ENCODE results near the gene FXN.
A peak's percentile ranks its signal among the peaks of the same experiment; 100 is the strongest.
"Not testable (repeated sequence)": the region's sequence is repeated elsewhere in the genome, so short reads cannot be mapped to it uniquely, and the experiment has no call there.

The FXN gene

DNA sequence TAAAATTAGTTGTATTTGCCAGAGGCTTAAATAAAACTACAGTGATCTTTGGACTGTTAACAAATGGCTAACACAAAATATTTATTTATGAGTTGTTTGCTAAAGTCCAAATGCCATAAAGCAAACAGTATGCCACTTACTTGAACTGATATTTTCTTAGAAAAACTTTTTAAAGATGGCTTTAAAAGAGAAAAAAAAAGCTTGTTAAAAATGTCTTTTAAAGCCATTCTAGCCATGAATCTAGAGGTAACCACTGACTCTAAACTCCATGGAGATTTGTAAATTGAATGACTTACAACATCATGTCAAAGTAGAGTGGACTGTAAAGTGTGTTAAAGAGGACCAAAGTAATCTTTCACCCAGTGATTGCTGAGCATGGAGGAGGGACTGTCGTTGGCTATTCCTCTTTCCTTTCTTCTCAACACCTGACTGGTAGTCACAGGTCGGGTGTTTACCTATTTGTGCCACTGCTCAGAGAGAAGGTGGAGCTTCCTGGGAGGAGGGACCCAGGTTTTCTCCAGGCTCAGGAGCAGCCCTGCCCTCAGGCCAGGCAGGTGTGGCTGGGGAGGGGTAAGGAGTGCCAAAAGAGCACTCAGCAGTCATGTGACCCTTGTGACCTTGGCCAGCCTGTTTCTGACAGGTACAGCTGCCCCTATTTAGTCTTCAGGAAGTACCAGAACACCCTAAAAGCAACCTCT lies 69.4 kb downstream of the FXN start:
- no peak for DNase-seq (ENCODE audit: low spot score)

DNA sequence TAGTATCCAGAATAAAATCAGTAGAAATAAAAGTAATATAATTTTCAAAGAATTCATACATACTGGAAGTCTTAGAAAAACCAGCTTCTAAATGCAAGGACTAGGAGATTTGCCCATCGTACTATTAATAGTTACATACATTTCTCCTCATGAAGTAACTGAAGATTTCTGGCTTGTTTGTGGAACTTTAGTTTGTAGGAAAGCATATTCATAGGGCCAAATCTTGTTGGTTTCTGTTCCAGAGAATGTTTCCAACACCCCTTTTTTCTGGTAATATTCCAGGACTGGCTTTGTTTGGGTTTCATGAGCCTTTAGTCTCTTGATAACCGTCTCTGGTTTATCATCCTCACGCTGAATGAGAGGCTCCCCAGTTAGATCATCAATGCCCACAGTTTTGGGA lies 72.2 kb downstream of the FXN start:
- DNase-seq (ENCODE audit: low spot score), result no peak

DNA sequence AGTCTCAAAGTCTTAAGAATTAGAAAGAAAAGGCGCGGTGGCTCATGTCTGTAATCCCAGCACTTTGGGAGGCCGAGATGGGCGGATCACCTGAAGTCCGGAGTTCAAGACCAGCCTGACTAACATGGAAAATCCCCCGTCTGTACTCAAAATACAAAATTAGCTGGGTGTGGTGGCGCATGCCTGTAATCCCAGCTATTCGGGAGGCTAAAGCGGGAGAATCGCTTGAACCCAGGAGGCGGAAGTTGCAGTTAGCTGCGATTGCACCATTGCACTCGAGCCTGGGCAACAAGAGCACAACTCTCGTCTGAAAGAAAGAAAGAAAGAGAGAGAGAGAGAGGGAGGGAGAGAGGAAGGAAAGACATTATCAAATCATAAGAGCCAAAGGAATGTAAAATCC lies 73.2 kb downstream of the FXN start:
- not testable (repeated sequence) for DNase-seq (ENCODE audit: low spot score)

DNA sequence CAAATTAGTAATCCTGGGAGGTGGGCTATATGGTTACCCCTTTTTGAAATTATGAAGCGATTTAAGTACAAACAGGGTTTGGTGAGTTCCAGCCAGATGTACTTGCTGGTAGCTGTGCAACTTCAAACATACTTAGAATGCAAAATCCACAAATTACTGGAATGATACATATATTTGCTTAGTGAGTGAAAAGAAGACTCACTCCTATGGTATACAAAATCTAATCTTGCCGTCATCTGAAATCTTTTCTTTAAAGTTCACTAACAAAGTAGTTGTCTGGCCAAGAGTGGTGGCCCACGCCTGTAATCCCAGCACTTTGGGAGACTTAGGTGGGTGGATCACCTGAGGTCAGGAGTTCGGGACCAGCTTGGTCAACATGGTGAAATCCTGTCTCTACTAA lies 73.6 kb downstream of the FXN start:
- no peak for DNase-seq (ENCODE audit: low spot score)

DNA sequence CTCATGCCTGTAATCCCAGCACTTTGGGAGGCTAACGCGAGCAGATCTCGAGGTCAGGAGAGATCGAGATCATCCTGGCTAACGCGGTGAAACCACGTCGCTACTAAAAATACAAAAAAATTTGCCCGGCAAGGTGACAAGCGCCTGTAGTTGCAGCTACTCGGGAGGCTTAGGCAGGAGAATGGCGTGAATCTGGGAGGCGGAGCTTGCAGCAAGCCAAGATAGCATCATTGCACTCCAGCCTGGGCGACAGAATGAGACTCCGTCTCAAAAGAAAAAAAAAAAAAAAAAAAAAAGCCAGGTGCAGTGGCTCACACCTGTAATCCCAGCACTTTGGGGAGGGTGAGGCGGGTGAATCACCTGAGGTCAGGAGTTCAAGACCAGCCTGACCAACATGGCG lies 77.1 kb downstream of the FXN start:
- not testable (repeated sequence) for DNase-seq (ENCODE audit: low spot score)

DNA sequence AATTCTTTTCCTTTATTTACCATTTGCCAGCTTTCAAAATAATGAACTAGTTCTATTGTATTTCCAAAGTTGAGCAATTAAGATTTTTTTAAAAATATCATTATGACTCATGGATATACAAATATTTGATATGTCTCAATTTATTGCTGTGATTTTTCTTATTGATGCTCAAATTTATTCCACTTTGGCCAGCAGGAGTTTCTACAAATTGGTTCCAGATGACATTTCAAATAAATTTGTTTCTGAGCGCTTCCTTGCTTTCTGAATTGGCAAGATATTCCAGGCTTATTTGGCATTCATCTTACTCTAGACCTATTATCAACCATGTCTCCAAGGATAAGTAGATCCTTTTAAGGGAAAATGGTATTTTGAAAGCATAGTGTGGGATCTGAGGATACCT lies 80.1 kb downstream of the FXN start:
- DNase-seq (ENCODE audit: low spot score), result no peak

DNA sequence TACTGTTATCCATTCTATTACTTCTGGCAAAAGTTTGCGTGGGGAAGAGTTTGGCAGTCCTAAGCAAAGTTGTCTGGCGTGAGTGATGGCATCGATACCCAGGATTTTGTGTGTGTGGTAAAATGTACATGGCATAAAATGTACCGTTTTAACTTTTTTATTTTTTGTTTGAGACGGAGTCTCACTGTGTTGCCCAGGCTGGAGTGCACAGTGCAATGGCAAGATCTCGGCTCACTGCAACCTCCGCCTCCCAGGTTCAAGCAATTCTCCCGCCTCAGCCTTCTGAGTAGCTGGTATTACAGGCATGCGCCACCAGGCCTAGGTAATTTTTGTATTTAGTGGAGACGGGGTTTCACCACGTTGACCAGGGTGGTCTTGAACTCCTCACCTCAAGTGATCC lies 83.1 kb downstream of the FXN start:
- DNase-seq (ENCODE audit: low spot score), result no peak

DNA sequence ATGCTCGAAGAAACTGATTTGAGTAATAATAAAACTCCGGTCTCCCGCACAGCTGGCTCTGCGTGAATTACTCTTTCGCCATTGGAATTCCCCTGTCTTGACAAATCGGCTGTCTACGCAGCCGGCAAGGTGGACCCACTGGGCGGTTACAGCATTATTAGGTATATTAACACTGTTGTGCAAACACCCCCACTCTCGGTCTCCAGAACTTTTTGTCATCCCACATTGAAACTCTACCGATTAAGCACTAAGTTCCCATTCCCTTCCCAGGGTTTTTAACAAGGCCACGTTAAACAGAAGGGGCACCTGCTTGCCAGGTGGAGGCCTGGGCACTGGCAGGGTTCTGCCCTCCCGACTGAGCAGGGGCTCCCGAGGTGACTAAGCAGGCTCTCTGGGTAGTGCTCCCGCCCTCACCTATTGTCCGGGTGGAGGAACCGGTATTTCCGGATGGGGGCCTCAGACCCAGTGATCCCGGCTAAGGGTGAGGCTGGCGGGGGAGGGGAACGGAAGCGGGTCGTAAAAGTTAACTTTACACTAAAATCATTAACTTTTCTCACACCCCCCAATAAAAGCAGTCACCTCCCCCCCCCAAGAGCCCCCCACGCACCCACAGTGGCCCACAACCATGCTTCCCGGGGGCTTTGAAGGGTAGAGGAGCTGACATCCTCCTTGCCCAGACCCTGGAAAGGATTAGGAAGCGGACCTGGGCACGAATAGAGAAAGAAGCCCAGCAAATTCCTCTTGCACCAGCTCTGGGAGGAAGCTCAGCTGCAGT lies 85.0 kb downstream of the FXN start:
- no peak for DNase-seq (ENCODE audit: low spot score)

DNA sequence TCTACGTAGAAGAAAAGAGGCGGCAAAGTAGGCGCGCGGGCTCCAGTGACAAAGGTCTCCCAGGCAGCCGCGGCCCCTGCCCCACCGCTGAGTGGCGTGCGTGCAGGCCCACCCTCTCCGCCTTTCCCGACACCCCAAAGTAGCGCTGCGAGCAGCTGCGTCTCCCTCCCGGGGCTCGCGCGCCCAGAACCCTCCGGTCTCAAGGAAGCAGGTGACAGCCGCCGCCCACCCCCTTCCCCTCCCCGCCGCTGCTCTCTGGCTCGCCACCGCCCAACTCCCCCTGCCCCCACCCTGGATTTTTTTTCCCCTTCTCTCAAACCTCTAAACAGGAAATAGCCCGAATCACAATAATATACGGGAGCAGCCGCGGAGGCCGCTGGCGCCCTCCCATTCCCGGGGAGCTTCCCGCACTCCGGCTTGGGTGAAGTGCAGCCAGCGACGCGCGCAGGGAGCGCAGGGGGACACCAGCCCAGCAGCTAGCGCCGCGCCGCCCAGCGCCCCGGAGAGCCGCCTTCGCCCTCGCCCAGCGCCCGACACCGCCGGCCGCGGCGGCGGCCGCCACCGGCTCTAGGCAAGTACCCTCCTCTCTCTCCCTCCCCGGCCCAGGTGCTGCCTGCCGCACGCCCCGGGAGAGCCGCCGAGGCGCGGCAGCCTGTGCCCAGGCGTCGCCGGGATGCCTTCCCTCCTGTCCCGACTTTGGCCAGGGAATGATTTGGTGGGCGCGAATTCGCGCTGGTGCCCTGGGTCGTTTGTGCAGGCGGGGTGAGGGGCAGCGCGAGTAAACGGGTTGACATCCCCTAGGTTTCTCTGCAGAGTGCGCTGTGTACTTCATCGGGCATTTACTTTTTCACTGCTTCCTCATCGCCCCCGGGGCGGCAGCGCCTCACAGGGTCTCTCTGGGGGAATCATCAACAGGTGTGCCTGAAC lies 85.9 kb downstream of the FXN start:
- DNase-seq (ENCODE audit: low spot score), result peak; percentile 5

DNA sequence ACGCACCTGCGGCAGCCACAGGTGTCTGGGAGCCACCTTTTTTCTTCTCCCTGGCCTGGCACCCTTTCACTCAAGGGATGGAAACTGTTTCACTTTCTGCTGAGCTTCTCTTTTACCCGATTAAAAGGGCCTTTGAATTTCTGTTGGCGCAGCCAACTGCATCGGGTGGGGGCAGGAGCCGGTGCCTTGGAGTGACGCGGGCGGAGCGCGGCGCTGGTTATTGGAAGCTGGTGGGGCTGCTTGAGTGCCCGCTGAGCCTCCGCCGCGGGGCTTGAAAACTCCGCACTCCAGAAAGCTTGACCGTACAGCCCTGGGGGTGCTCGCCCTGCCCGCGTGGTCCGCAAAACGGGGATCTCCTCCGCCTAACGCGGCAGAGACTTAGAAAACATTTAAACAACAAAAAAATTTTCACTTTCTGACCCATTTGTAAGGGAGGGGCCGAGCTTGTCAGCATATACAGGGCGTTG lies 86.6 kb downstream of the FXN start:
- DNase-seq (ENCODE audit: low spot score), result peak; percentile 42

DNA sequence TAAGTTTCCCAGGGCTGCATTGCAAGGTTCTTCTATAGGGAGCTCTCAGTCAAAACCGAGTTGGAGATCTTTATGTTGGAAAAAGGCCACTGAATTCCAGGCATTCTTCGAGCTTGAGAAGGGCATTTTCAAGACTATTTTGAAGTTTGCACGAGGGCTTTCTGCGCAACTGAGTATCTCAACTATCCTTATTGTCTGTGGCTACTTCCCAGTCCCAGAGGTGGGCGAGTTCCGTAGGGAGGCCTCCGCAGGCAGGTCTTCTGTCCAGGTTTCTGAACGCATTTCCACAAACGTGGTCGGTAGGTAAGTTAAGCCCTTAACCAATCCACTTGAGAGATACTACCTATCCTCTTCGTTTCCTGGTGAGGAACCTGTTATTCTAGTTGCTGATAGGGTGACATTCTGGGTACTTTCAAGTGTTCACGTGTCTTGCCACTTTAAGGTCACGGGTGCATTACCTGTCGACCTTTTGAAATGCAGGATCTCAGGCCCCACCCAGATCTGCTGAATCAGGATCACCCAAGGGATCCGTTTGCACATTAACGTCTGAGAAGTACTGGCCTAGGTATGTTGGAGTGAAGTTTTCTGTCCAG lies 87.1 kb downstream of the FXN start:
- DNase-seq (ENCODE audit: low spot score), result peak; percentile 3

DNA sequence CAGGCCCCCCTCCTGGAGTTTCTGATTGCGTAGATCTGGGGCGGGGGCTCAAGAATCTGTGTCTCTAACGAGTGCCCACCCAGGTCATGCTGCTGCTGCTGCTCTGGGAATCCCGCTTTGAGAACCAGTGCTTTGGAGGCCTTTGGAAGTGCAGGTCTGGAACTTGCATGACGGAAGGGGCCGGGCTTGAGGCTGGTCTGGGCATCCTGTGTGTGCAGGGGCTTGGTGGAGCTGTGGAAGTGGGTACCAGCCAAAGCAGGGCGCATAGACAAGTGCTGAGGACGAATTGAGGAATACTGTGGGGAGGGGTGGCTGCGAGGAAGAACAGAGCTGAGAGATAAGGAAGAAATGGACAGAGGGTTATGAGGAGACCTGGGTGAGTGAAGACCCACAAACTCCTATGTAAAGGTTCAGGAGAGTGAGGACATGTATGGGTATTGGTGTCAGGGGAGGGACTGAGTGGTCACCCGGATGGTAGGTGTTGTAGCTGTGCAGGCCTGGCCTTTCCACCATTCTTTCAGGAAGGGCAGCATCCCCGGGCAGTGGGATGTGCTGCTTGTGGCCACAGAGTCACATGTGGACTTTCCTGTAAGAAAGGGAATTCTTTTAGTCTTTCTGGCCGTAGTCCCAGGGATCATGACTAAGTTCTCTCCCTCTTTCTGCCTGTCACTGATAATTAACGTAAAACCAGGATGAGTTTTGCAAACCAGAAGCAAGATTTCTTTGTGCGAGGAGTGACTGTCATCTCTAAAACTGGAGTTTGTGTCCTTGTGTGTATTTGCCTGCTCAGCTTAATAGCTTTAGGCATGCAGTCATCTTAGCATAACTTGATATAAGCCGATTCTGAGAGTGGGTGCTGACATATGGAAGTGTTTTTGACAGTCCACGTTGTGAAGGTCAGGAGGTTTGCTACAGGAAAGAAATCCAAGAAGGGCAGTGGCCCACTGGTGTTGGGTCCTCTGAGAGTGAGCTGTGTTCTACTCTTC lies 95.2 kb downstream of the FXN start:
- no peak for DNase-seq (ENCODE audit: low spot score)

DNA sequence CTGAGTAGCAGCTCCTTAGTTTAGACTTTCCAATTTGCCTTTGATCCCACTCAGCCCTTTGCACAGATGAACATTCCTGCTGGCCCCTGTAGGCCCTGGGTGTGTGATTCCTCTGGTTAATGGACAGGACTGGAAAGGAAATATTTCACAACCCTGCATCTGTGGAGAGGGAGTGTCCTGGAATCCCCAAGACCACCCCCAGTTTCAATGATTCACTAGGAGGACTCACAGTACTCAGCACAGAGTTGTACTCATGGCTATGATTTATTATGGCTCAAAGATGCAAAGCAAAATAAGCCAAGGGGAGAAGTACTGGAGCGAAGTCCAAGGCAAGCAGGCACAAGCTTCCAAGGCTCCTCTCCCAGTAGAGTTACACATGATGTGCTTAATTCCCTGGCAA lies 96.1 kb downstream of the FXN start:
- no peak for DNase-seq (ENCODE audit: low spot score)

DNA sequence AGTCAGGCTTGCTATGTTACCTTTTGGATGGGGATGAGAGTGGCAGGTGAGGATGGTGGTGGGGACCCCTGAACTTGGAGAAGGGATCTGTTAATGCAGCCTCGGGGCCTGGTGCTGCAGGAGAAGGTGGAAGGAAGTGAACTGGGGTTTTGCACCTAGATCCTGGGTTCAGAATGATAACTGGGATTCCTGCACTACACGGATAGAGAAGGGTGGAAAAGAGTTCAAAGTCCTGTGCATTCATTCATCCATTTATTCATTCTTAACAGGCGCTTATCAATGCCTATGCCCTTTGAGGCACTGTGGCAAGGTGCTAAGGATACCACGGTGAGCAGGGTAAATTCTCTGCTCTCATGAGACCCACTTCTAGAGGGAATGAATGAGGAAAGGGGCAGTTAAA lies 96.8 kb downstream of the FXN start:
- no peak for DNase-seq (ENCODE audit: low spot score)

DNA sequence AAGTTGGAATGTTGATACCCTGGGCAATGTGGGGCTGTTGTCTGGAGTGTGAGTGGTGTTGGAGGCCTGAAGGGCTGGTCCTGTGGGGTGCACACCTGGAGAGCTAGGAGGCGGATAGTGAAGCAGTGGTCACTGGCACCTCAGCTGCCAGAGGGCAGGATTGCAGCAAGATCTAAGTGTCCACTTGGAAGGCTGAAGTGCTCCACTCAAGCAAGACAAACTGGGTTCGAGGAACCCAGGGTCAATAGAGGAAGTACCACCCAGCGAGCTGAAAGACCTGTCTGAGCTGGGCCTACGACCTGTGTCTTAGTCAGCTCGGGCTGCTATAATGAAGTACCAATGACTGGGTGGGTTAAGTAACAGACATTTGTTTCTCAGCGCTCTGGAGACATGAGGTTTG lies 98.9 kb downstream of the FXN start:
- no peak for DNase-seq (ENCODE audit: low spot score)

DNA sequence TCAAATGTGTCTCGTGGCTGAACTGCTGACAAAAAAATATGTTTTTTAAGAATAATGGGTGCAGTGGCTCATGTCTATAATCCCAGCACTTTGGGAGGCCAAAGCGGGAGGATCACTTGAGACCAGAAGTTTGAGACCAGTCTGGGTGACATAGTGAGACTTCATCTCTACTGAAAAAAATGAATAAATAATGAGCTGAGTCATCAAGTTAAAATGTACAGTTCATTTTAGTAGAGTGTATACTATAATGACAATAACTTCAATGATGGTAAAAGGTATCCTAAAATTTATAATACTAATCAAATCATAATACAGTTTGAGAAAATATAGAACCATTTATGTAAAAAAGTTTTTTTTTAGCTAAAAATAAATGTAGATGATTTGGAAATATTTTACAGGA lies 100.6 kb downstream of the FXN start:
- no peak for DNase-seq (ENCODE audit: low spot score)

DNA sequence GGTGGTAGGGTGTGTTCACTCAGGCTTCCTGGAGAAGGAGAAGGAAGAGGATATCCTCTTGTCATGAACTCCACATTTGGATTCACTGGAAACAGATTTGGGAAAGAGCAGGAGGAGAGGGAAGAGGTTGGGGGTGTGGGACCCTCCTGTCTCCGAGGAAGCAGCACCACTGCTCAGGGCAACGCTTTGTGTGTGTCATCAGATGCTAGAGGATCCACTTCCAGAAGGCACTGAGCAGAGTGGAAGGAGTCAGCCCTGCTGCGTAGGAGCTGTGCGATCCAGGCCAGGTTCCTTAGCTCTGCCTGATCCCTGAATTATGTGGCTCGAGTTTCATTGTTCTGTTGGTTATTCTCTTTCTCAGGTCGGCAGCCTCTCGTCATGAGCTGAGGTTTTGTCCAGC lies 101.2 kb downstream of the FXN start:
- DNase-seq (ENCODE audit: low spot score), result no peak

DNA sequence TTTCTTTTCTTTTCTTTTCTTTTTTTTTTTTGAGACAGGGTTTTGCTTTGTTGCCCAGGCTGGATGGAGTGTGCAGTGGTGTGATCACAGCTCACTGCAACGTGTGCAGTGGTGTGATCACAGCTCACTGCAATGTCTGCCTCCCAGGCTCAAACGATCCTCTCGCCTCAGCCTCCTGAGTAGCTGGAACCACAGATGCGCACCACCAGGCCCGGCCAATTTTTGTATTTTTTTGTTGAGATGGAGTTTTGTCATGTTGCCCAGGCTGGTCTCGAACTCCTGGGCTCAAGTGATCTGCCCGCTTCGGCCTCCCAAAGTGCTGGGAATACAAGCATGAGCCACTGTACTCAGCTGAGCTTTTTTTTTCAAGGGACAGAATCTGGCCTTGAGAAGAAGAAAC lies 101.8 kb downstream of the FXN start:
- no peak for DNase-seq (ENCODE audit: low spot score)

DNA sequence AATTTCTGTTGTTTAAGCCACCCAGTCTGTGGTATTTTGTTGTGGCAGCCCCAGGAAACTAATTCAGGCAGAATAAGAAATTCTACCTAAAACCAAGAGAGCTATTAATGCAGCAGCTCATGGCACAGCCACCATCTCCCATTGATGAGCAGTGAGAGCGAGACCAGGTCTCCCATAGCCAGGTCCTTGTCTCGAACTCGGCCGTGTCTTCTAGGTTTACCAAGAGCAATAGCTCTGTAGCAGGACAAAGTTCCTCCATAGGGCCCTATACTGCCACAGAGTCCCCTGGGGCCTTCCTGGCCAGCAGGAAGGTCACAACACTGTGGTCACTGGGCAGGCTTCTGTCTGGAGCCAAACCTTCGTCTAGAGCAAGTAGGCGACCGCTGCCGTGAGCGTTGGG lies 104.0 kb downstream of the FXN start:
- no peak for DNase-seq (ENCODE audit: low spot score)

DNA sequence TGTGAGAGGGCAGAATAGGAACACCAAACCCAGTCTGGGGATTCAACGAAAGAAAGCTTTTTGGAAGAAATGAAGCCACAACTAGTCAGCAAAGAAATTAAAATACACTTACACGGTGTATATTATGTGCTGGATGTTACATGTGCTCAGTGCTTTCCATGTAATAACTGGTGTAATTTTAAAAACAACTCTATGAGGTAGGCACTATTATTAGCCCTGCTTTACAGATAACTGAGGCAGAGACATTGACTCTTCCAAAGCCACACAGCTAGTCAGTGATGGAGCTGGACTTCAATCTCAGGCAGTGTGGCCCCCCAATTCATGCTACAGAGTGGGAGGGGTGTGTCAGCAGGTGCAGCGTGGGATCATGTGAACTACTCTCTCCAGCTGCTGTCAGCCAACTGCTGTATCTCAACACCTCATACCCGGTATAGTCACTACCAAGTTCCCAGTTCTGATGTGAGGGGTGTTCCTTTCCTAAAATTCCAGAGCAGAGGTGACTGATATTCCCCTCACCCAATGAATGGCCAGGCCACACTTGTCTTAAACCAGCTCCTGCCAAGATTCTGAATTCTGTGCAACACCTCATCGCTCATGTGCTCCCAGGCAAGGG lies 104.7 kb downstream of the FXN start:
- no peak for DNase-seq (ENCODE audit: low spot score)

DNA sequence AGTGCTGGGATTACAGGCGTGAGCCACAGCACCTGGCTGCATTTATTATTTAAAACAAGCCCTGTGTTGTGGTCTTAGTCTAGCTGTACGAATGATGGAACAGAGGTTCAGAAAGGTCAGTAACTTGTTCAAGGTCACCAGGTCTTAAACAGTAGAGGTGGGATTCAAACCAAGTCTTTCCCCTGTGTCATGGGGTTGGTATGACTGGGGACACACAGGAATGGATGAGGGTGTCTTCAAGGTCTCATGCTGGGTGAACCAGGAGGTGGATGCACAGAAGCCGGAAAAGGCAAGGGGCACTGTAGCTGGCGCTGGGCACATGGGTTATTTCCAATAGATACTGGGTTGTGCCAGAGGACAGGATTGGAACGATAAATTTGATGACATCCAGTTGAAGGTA lies 106.3 kb downstream of the FXN start:
- DNase-seq (ENCODE audit: low spot score), result no peak
